Calu3 (cell line): ENCODE data around the gene CD248. TPM values are rescaled to one million over a fixed set of nuclear protein-coding genes. Genes with fewer than 3 reads are reported as not detected.

Source experiments
- BruUV-seq: library from RNA; stranded (reverse); fragments of 400-500 nt; replicated peaks from 2 replicates; lab custom pipeline; 2021; lab: Mats Ljungman, UMichigan
- CTCF ChIA-PET: fragments of 300-600 bp; sonication (Branson Sonifier 250); formaldehyde crosslinking; loops from one replicate; lab custom pipeline; 2022; ENCODE audit warnings: antibody characterized with exemption; lab: Charles Lee
- DNase-seq: peaks from one replicate; pipeline ENCODE4 v3.0.0; 2022
- H3K27ac Mint-ChIP-seq: one replicate; pipeline ENCODE4 v1.8.0; 2022; ENCODE audit warnings: mixed read lengths; ENCODE audit not compliant: unreplicated experiment
- H3K27me3 Mint-ChIP-seq: one replicate; pipeline ENCODE4 v1.8.0; 2022; ENCODE audit warnings: mixed read lengths; ENCODE audit not compliant: unreplicated experiment
- H3K36me3 Mint-ChIP-seq: one replicate; pipeline ENCODE4 v1.8.0; 2022; ENCODE audit warnings: mild to moderate bottlenecking, moderate library complexity, mixed read lengths; ENCODE audit not compliant: insufficient read depth, unreplicated experiment
- H3K4me1 Mint-ChIP-seq: one replicate; pipeline ENCODE4 v1.8.0; 2022; ENCODE audit warnings: mild to moderate bottlenecking, low read depth, mixed read lengths; ENCODE audit not compliant: unreplicated experiment
- H3K4me3 Mint-ChIP-seq: one replicate; pipeline ENCODE4 v1.8.0; 2022; ENCODE audit warnings: mild to moderate bottlenecking, low read depth, moderate library complexity, mixed read lengths; ENCODE audit not compliant: unreplicated experiment
- H3K9me3 Mint-ChIP-seq: one replicate; pipeline ENCODE4 v1.8.0; 2022; ENCODE audit warnings: low read depth, mixed read lengths; ENCODE audit not compliant: unreplicated experiment
- intact Hi-C: fragments of 100-400 bp; cut with micrococcal nuclease; formaldehyde crosslinking; loops from one replicate; pipeline ENCODE4 v1.10.0; 2022; ENCODE audit not compliant: unreplicated experiment
- total RNA-seq: library from RNA; stranded (reverse); gene quantifications from 2 replicates; pipeline ENCODE4 v1.2.3, GENCODE V29; 2022
- TF ChIP-seq, protein P1 (sequence below): fragments of 200-600 bp; IDR thresholded peaks from one replicate; pipeline ENCODE4 v1.8.0; 2022; ENCODE audit warnings: antibody characterized with exemption; ENCODE audit not compliant: unreplicated experiment

The CD248 gene
- total RNA-seq, 1 experiment from 2014 or later, result not detected

DNA sequence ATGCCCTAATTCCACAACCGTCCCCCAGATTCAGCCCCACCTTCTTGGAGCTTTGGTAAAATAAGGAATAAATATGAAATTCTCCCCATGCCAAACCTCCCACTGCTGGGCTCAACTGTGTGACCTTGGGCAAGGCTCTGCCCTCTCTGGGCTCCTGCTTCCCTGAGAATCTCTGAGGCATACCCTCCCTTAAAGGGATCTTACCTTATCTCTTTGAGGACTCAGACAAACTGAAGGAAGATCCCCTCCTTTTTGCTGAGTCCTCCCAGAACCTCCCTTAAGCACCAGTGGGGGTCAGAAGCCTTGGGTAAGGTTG lies 2.7 kb downstream of the CD248 start:
- BruUV-seq, result no TSS peak
- TF ChIP-seq, protein P1, sequence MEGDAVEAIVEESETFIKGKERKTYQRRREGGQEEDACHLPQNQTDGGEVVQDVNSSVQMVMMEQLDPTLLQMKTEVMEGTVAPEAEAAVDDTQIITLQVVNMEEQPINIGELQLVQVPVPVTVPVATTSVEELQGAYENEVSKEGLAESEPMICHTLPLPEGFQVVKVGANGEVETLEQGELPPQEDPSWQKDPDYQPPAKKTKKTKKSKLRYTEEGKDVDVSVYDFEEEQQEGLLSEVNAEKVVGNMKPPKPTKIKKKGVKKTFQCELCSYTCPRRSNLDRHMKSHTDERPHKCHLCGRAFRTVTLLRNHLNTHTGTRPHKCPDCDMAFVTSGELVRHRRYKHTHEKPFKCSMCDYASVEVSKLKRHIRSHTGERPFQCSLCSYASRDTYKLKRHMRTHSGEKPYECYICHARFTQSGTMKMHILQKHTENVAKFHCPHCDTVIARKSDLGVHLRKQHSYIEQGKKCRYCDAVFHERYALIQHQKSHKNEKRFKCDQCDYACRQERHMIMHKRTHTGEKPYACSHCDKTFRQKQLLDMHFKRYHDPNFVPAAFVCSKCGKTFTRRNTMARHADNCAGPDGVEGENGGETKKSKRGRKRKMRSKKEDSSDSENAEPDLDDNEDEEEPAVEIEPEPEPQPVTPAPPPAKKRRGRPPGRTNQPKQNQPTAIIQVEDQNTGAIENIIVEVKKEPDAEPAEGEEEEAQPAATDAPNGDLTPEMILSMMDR, result no peak
- no peak for DNase-seq
- CTCF ChIA-PET, result interaction anchor here (3.3 kb wide), 1 partner anchor 22 kb away, joined by 32 read pairs; the partner anchor contains the start of gene RIN1
- peaks cover 9% of the 10 kb centered on the region for H3K4me1 Mint-ChIP-seq
- H3K27ac Mint-ChIP-seq, result peak overlapping the region; percentile 36
- H3K4me3 Mint-ChIP-seq, result peak overlapping the region; percentile 90
- H3K9me3 Mint-ChIP-seq, result peaks cover 4% of the 10 kb centered on the region
- intact Hi-C loops, result no loop called here
- H3K27me3 Mint-ChIP-seq, result peaks cover 44% of the 10 kb centered on the region
- peaks cover 24% of the 10 kb centered on the region for H3K36me3 Mint-ChIP-seq

DNA sequence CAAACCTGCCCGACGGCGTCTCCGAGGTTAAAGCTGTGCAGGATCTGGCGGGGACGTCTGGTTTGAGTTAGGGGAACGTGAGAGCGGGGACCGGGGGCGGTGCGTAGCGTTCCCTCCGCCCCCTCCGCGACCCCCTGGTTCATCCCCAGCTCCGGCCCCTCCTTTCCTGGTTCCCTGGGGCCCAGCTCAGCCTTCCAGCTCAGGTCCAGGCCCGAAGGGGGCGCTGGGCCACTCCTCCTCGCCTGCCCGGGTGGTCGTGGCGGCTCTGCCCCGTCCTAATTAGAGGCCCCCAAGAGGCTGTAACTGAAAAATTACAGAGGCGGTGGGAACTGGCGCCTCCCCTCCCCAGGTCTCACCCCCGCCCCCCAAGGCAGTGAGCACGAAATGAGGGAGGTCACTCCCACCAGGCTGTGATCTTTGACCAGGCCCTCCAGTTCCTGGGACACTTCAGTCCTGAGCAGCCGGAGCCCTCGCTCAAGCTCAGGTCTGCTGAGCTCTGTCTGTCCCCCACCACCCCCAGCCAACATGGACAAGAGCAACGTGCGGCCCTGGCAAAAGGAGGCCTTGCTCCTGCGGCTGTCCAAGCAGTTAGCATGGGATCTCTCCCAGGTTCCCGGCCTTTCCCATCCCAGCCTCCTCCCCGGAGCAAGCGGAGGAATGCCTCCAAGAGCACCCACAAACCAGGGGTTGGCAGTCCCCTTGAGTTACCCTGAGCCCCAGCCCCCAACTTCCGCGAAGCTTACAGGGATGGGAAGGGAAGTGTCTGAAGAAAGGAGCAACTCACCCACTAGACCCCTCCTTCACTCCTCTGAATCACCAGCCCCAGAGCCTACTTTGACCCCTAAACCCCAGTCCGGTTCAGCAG lies 3.3 kb downstream of the CD248 start:
- TF ChIP-seq, protein P1, result no peak
- no TSS peak for BruUV-seq
- H3K36me3 Mint-ChIP-seq, result peaks cover 24% of the 10 kb centered on the region
- H3K27ac Mint-ChIP-seq, result peak overlapping the region; percentile 36
- CTCF ChIA-PET, result interaction anchor here (0.7 to 3.3 kb wide), 13 partner anchors 11 to 125 kb away, joined by 3 to 32 read pairs (median 5); partner anchors contain the start of genes BRMS1, MRPL11, RAB1B and RIN1
- DNase-seq, result no peak
- peaks cover 41% of the 10 kb centered on the region for H3K27me3 Mint-ChIP-seq
- intact Hi-C loops, result no loop called here
- H3K4me1 Mint-ChIP-seq, result peaks cover 9% of the 10 kb centered on the region
- peak overlapping the region; percentile 90 for H3K4me3 Mint-ChIP-seq
- no peaks in the 10 kb centered on the region for H3K9me3 Mint-ChIP-seq

DNA sequence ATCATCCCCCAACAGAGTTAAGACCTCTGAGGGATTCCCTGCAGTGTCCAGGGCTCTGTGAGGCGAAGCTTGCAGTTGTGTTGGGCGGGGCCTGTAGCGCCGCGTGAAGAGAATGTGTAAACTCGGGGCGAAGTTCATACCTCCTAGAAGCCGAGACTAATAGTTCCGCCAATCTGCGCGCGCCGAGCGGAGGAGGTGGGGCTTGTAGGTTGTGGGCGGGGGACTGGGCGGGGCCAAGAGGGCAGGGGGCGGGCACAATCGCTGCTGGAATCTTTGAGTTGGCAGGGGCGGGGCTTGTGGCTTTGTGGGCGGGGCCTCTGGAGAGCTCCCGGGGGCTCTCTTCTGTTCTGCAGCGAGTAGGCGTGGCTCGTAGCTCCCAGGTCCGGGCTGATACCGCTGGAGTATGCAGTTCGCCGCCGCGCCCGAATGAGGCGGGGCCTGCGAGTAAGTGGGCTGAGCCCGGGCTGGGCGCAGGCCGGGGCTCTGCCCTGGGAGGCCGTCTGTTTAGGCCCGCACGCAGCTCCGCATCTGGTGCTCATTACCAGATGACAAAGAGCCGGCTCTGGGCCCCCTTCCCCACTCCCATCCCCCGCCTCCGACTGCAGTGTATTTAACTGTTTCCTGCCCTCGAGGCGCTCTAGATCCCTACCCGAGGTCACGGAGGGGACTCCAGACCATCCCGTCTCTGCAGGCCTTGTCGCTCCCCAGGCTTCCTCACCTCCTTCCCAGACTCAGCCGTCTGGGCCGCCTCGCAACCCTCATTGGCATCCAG lies 4.1 kb downstream of the CD248 start:
- intact Hi-C loops, result no loop called here
- peaks cover 43% of the 10 kb centered on the region for H3K27me3 Mint-ChIP-seq
- peak; percentile 97 for DNase-seq
- peaks cover 9% of the 10 kb centered on the region for H3K4me1 Mint-ChIP-seq
- TF ChIP-seq, protein P1, result no peak
- H3K4me3 Mint-ChIP-seq, result peak overlapping the region; percentile 90
- no peaks in the 10 kb centered on the region for H3K9me3 Mint-ChIP-seq
- no TSS peak for BruUV-seq
- peaks cover 24% of the 10 kb centered on the region for H3K36me3 Mint-ChIP-seq
- H3K27ac Mint-ChIP-seq, result peak overlapping the region; percentile 83
- CTCF ChIA-PET, result interaction anchor here (0.5 to 3.3 kb wide), 21 partner anchors 10 to 126 kb away, joined by 3 to 32 read pairs (median 5); partner anchors contain the start of genes BRMS1, MRPL11, RAB1B and RIN1

DNA sequence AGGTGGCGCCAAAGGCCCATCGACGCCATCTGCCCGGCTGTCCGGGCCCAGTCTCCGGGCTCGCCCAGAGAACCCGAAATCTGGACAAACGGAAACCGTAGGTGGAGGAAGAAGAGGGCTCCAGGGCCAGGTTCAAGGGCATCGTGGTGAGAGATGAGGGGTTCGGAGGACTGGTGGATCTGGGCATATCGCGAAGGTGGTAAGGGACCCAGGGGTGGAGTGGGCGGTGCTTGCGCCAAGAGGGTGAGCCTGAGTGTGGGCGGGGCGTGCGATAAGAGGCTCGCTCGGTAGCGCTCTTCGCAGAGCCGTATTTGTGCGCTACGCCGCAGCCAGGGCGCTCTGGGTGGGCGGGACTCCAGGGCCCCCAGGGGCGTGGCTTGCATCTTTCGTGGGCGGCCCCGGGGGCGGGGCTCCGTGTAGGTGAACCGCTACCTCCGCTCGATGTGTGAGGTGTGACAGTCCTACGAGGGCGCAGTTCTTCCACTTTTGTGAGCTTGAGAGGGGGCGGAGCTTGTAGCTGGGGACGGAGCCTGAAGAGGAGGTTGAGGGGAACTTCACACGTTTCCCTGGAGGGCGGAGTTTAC lies 4.8 kb downstream of the CD248 start:
- Mint-ChIP-seq H3K4me1 (peaks cover 9% of the 10 kb centered on the region), H3K9me3 (no peaks in the 10 kb centered on the region), H3K27ac (peak overlapping the region; percentile 83), H3K36me3 (peaks cover 24% of the 10 kb centered on the region), H3K27me3 (peaks cover 49% of the 10 kb centered on the region), H3K4me3 (peak overlapping the region; percentile 90)
- intact Hi-C loops, result loop anchor here (2.0 kb wide), 1 partner anchor 77 kb away; no protein-coding TSS in a partner anchor
- CTCF ChIA-PET, result interaction anchor here (0.5 to 3.3 kb wide), 23 partner anchors 10 to 127 kb away, joined by 3 to 32 read pairs (median 4); partner anchors contain the start of genes MRPL11, RAB1B, RIN1 and SLC29A2
- TF ChIP-seq, protein P1, result peak; percentile 75
- peak; percentile 90 for DNase-seq
- BruUV-seq, result no TSS peak
